GM23338 (cell line): ENCODE data around the gene KCNIP1. TPM values are rescaled to one million over a fixed set of nuclear protein-coding genes. Genes with fewer than 3 reads are reported as not detected.

Source experiments
- ATAC-seq: fragments of 200-7000 bp; cut with Tn5 transposase; 3 replicates; pipeline ENCODE4 v1.9.1; 2020
- DNase-seq: peaks from one replicate; pipeline ENCODE4 v3.0.0-alpha.2; 2015; ENCODE audit warnings: low spot score
- H2AFZ ChIP-seq: fragments of 200-600 bp; sonication (generic); 2 replicates; pipeline ENCODE4 v1.8.0; 2016; ENCODE audit warnings: antibody characterized with exemption, mild to moderate bottlenecking, moderate library complexity
- H3F3A ChIP-seq: fragments of 200-600 bp; sonication (generic); replicated peaks from 2 replicates; pipeline ENCODE4 v1.8.0; 2017; ENCODE audit warnings: antibody characterized with exemption, mixed run types, low read depth
- H3K27ac ChIP-seq: fragments of 200-600 bp; sonication (generic); 2 replicates; pipeline ENCODE4 v1.6.1; 2016; ENCODE audit warnings: low read depth
- H3K27me3 ChIP-seq: fragments of 200-600 bp; sonication (generic); 2 replicates; pipeline ENCODE4 v1.8.0; 2016; ENCODE audit warnings: mild to moderate bottlenecking, mixed run types, moderate library complexity; ENCODE audit not compliant: insufficient read depth
- H3K36me3 ChIP-seq: fragments of 200-600 bp; sonication (generic); 2 replicates; pipeline ENCODE4 v1.8.0; 2016; ENCODE audit warnings: mild to moderate bottlenecking; ENCODE audit not compliant: insufficient read depth
- H3K4me1 ChIP-seq: fragments of 200-600 bp; sonication (generic); 2 replicates; pipeline ENCODE4 v1.8.0; 2016; ENCODE audit warnings: mild to moderate bottlenecking, moderate library complexity; ENCODE audit not compliant: insufficient read depth
- H3K4me2 ChIP-seq: fragments of 200-600 bp; sonication (generic); 2 replicates; pipeline ENCODE4 v1.7.1; 2017; ENCODE audit warnings: mixed run types
- H3K4me3 ChIP-seq: fragments of 200-600 bp; sonication (generic); 2 replicates; pipeline ENCODE4 v1.6.1; 2016; ENCODE audit warnings: mixed run types
- H3K79me2 ChIP-seq: fragments of 200-600 bp; sonication (generic); replicated peaks from 2 replicates; pipeline ENCODE4 v1.8.0; 2017; ENCODE audit warnings: mild to moderate bottlenecking; ENCODE audit not compliant: insufficient read depth
- H3K9me2 ChIP-seq: fragments of 200-600 bp; sonication (generic); 2 replicates; pipeline ENCODE4 v1.8.0; 2017; ENCODE audit not compliant: insufficient read depth
- H4K20me1 ChIP-seq: fragments of 200-600 bp; sonication (generic); replicated peaks from 2 replicates; pipeline ENCODE4 v1.8.0; 2017; ENCODE audit warnings: mild to moderate bottlenecking; ENCODE audit not compliant: insufficient read depth
- H3K27ac Mint-ChIP-seq: 2 replicates; pipeline ENCODE4 v1.8.0; 2020; ENCODE audit warnings: inconsistent platforms, mild to moderate bottlenecking, moderate library complexity, mixed read lengths
- H3K27me3 Mint-ChIP-seq: 3 replicates; pipeline ENCODE4 v1.8.0; 2022; ENCODE audit warnings: low read depth, mild to moderate bottlenecking, moderate library complexity, mixed read lengths, inconsistent platforms; ENCODE audit not compliant: insufficient read depth, poor library complexity
- H3K36me3 Mint-ChIP-seq: 3 replicates; pipeline ENCODE4 v1.8.0; 2021; ENCODE audit warnings: low read depth, mild to moderate bottlenecking, inconsistent platforms, moderate library complexity, mixed read lengths
- H3K4me1 Mint-ChIP-seq: 3 replicates; pipeline ENCODE4 v1.8.0; 2020; ENCODE audit warnings: mild to moderate bottlenecking, inconsistent platforms, mixed read lengths
- H3K4me3 Mint-ChIP-seq: 3 replicates; pipeline ENCODE4 v1.8.0; 2021; ENCODE audit warnings: moderate library complexity, mild to moderate bottlenecking, inconsistent platforms, mixed read lengths
- H3K9me3 Mint-ChIP-seq: 3 replicates; pipeline ENCODE4 v1.8.0; 2020; ENCODE audit warnings: moderate library complexity, mild to moderate bottlenecking, inconsistent platforms, mixed read lengths
- CREB1 ChIP-seq: fragments of 250-450 bp; sonication (Bioruptor Pico); IDR thresholded peaks from 2 replicates; pipeline ENCODE4 v1.5.0; 2020; ENCODE audit warnings: low read depth, mild to moderate bottlenecking, moderate library complexity
- EZH2 ChIP-seq: fragments of 200-600 bp; sonication (generic); IDR thresholded peaks from one replicate; pipeline ENCODE4 v1.8.0; 2017; ENCODE audit warnings: antibody characterized with exemption, mild to moderate bottlenecking, low read depth; ENCODE audit not compliant: unreplicated experiment
- JUNB ChIP-seq: IDR thresholded peaks from one replicate; pipeline ENCODE4 v1.6.1; 2016; ENCODE audit warnings: antibody characterized with exemption; ENCODE audit not compliant: unreplicated experiment
- NANOG ChIP-seq: IDR thresholded peaks from 2 replicates; pipeline ENCODE4 v1.6.1; 2016; ENCODE audit warnings: antibody characterized with exemption, borderline replicate concordance
- POLR2AphosphoS5 ChIP-seq: IDR thresholded peaks from 2 replicates; pipeline ENCODE4 v1.6.1; 2016; ENCODE audit warnings: antibody characterized with exemption, low read depth
- STAT1 ChIP-seq: IDR thresholded peaks from one replicate; pipeline ENCODE4 v1.6.1; 2016; ENCODE audit warnings: antibody characterized with exemption; ENCODE audit not compliant: unreplicated experiment
- ZNF114 ChIP-seq: fragments of 250-450 bp; sonication (Bioruptor Pico); IDR thresholded peaks from 2 replicates; pipeline ENCODE4 v1.5.0; 2020; ENCODE audit warnings: mild to moderate bottlenecking, moderate library complexity
- ZNF331 ChIP-seq: fragments of 250-450 bp; sonication (Bioruptor Pico); IDR thresholded peaks from 2 replicates; pipeline ENCODE4 v1.5.0; 2020; ENCODE audit warnings: low read depth, mild to moderate bottlenecking, moderate library complexity
- polyA plus RNA-seq: library from polyadenylated mRNA; unstranded; fragments of >200 nt; fragmentation: Nextera tagmentation; extraction: Ambion mirVana; gene quantifications from 2 replicates; pipeline ENCODE4 v1.2.1, GENCODE V29; 2016
- total RNA-seq: library from RNA; depleted of rRNA; stranded (reverse); fragments of >200 nt; shearing (Covaris generic); gene quantifications from 2 replicates; pipeline ENCODE4 v1.2.3, GENCODE V29; 2014
- TF ChIP-seq, protein P1 (sequence below), 2 experiments: fragments of 200-600 bp in 1 of 2; sonication (generic) in 1 of 2; conservative IDR thresholded peaks; 2 replicates each; pipeline versions ENCODE4 v1.5.1 to v1.6.1; 2016 to 2017; ENCODE audit warnings: antibody characterized with exemption in 2 of 2, low read depth in 2 of 2, mild to moderate bottlenecking in 2 of 2, moderate library complexity in 1 of 2
- TF ChIP-seq, protein P2 (sequence below): IDR thresholded peaks from one replicate; pipeline ENCODE4 v1.6.1; 2018; ENCODE audit warnings: antibody characterized with exemption; ENCODE audit not compliant: unreplicated experiment

The KCNIP1 gene
- total and polyA plus RNA-seq, 2 experiments from 2014 or later = 0.31 to 0.87 TPM

DNA sequence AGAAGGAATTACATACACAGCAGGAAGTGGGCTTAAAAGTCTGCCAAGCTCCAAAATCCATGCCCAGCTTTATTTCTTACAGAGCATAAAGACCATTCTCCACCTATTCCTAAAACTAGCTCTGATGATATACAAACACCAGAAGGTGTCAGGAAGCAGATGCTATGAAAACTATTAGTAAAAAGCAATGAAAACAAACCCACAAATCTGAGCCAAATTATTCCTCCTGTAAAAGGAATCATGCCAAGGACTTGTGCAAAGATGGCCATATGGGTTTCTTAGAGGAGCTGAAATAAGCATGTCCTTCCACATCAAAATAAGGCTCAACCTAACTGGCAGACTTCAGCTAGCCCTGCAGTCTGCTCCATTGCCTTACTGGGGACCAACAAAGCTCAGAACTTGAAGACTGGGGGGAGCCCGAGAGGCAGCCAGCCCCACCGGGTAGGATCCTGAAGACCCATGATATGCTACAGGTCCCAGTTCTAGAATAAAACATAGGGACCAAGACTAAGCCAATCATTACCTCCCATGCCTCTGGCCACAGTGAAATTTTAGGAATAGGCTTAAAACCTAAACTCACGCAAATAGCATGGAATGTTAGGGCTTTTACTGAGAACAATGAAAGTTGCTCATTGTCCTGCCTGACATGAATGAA, 236.9 kb downstream of the KCNIP1 start:
- peaks cover 14% of the 10 kb centered on the region for H3K9me3 Mint-ChIP-seq
- H3K27me3 Mint-ChIP-seq = peaks cover 22% of the 10 kb centered on the region
- peaks cover 25% of the 10 kb centered on the region; the same call in 1 of the 2 replicates for H3K9me2 ChIP-seq
- no peaks in the 10 kb centered on the region for H3K79me2 ChIP-seq
- peaks cover 14% of the 10 kb centered on the region; the same call in 1 of the 2 replicates for H3F3A ChIP-seq
- H3K4me2 ChIP-seq = no peak overlapping the region
- no peak overlapping the region for H3K27ac ChIP-seq
- H3K36me3 Mint-ChIP-seq = peaks cover 10% of the 10 kb centered on the region
- no peaks in the 10 kb centered on the region for H3K27me3 ChIP-seq
- no peak overlapping the region for H3K4me3 Mint-ChIP-seq
- no peak overlapping the region for H2AFZ ChIP-seq
- H3K27ac Mint-ChIP-seq = no peak overlapping the region
- H4K20me1 ChIP-seq = no peaks in the 10 kb centered on the region
- H3K36me3 ChIP-seq = no peaks in the 10 kb centered on the region
- no peak overlapping the region for H3K4me3 ChIP-seq
- H3K4me1 ChIP-seq = peaks cover 21% of the 10 kb centered on the region
- H3K4me1 Mint-ChIP-seq = peaks cover 31% of the 10 kb centered on the region
- TF ChIP-seq, protein P1, sequence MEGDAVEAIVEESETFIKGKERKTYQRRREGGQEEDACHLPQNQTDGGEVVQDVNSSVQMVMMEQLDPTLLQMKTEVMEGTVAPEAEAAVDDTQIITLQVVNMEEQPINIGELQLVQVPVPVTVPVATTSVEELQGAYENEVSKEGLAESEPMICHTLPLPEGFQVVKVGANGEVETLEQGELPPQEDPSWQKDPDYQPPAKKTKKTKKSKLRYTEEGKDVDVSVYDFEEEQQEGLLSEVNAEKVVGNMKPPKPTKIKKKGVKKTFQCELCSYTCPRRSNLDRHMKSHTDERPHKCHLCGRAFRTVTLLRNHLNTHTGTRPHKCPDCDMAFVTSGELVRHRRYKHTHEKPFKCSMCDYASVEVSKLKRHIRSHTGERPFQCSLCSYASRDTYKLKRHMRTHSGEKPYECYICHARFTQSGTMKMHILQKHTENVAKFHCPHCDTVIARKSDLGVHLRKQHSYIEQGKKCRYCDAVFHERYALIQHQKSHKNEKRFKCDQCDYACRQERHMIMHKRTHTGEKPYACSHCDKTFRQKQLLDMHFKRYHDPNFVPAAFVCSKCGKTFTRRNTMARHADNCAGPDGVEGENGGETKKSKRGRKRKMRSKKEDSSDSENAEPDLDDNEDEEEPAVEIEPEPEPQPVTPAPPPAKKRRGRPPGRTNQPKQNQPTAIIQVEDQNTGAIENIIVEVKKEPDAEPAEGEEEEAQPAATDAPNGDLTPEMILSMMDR (conservative IDR thresholded peaks at IDR 0.05; ENCODE audit: low read depth in 2 of 2) = no peak
- DNase-seq (no peak), ATAC-seq (no peak)

DNA sequence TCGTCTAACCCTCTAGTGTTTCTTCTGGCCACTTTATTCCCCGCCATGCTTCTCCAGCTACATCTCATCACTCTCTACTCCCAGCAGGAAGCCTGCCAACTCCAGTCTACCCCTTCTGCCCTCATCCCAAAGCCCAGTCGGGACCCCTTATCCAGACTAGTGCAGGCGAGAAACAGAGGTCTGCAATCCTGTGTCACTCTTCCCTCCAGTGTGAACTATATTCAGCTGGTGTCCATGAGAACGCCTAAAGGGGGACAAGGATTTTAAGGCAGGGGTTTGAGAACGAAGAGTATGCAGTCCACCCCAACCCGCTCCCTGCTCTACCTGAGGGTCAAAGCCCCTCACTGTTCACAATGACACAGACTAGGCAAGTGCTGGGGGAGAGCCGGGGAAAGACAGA, 238.0 kb downstream of the KCNIP1 start:
- Histone ChIP-seq H3F3A (peaks cover 21% of the 10 kb centered on the region), H3K27me3 (no peaks in the 10 kb centered on the region), H3K9me2 (peaks cover 14% of the 10 kb centered on the region; the same call in 1 of the 2 replicates), H3K27ac (no peak overlapping the region), H3K79me2 (no peaks in the 10 kb centered on the region), H3K4me3 (no peak overlapping the region), H3K4me2 (no peak overlapping the region), H3K4me1 (peaks cover 25% of the 10 kb centered on the region), H4K20me1 (no peaks in the 10 kb centered on the region), H3K36me3 (no peaks in the 10 kb centered on the region), H2AFZ (peak overlapping the region; percentile 69; the same call in 1 of the 2 replicates)
- Mint-ChIP-seq H3K36me3 (peaks cover 6% of the 10 kb centered on the region), H3K4me3 (no peak overlapping the region), H3K4me1 (peaks cover 39% of the 10 kb centered on the region), H3K27me3 (peaks cover 22% of the 10 kb centered on the region), H3K27ac (no peak overlapping the region), H3K9me3 (peaks cover 6% of the 10 kb centered on the region; the same call in 2 of the 3 replicates)
- ATAC-seq (no peak), DNase-seq (no peak)
- TF ChIP-seq EZH2 = no peak
- TF ChIP-seq, protein P1 (conservative IDR thresholded peaks at IDR 0.05; ENCODE audit: low read depth in 2 of 2) = no peak
- no peak for TF ChIP-seq JUNB
- TF ChIP-seq, protein P2, sequence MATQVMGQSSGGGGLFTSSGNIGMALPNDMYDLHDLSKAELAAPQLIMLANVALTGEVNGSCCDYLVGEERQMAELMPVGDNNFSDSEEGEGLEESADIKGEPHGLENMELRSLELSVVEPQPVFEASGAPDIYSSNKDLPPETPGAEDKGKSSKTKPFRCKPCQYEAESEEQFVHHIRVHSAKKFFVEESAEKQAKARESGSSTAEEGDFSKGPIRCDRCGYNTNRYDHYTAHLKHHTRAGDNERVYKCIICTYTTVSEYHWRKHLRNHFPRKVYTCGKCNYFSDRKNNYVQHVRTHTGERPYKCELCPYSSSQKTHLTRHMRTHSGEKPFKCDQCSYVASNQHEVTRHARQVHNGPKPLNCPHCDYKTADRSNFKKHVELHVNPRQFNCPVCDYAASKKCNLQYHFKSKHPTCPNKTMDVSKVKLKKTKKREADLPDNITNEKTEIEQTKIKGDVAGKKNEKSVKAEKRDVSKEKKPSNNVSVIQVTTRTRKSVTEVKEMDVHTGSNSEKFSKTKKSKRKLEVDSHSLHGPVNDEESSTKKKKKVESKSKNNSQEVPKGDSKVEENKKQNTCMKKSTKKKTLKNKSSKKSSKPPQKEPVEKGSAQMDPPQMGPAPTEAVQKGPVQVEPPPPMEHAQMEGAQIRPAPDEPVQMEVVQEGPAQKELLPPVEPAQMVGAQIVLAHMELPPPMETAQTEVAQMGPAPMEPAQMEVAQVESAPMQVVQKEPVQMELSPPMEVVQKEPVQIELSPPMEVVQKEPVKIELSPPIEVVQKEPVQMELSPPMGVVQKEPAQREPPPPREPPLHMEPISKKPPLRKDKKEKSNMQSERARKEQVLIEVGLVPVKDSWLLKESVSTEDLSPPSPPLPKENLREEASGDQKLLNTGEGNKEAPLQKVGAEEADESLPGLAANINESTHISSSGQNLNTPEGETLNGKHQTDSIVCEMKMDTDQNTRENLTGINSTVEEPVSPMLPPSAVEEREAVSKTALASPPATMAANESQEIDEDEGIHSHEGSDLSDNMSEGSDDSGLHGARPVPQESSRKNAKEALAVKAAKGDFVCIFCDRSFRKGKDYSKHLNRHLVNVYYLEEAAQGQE = no peak
- no peak for TF ChIP-seq STAT1
- no peak for TF ChIP-seq ZNF331
- no peak for TF ChIP-seq NANOG
- no peak for TF ChIP-seq CREB1
- TF ChIP-seq ZNF114 (CRISPR knock-in tag) = no peak
- TF ChIP-seq POLR2AphosphoS5 = no peak
